GM20000 (cell line): ENCODE results near the gene INPP1.

Experiments
- DNase-seq: peaks from one replicate; pipeline ENCODE4 v3.0.0; 2012; ENCODE audit warnings: low spot score
- TF ChIP-seq, protein P1 (sequence below): IDR thresholded peaks from 2 replicates; pipeline ENCODE4 v1.5.1; 2012; ENCODE audit warnings: mild to moderate bottlenecking, control low read depth; ENCODE audit errors: extremely low read depth, missing control alignments

INPP1 gene

DNA sequence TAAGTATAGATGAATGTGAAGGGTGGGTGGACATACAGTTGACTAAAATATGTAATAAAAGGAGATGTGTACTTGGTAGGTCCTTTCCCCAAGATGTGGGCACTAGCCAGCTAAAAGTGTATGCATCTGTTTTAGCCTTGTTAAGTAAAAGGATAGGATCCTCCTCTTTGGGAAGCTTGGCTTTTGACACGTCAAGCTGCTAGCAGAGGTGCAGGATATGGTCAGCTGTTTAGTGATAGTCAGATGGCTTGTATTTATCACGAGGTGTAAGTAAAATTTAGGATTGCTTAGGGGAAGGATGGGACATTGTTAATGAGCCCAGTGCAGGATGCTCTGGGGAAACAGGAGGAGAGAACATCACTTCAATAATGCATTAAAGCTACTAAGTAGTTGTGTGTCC lies 66.2 kb downstream of the INPP1 start:
- no peak for DNase-seq
- TF ChIP-seq, protein P1, sequence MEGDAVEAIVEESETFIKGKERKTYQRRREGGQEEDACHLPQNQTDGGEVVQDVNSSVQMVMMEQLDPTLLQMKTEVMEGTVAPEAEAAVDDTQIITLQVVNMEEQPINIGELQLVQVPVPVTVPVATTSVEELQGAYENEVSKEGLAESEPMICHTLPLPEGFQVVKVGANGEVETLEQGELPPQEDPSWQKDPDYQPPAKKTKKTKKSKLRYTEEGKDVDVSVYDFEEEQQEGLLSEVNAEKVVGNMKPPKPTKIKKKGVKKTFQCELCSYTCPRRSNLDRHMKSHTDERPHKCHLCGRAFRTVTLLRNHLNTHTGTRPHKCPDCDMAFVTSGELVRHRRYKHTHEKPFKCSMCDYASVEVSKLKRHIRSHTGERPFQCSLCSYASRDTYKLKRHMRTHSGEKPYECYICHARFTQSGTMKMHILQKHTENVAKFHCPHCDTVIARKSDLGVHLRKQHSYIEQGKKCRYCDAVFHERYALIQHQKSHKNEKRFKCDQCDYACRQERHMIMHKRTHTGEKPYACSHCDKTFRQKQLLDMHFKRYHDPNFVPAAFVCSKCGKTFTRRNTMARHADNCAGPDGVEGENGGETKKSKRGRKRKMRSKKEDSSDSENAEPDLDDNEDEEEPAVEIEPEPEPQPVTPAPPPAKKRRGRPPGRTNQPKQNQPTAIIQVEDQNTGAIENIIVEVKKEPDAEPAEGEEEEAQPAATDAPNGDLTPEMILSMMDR = no peak

DNA sequence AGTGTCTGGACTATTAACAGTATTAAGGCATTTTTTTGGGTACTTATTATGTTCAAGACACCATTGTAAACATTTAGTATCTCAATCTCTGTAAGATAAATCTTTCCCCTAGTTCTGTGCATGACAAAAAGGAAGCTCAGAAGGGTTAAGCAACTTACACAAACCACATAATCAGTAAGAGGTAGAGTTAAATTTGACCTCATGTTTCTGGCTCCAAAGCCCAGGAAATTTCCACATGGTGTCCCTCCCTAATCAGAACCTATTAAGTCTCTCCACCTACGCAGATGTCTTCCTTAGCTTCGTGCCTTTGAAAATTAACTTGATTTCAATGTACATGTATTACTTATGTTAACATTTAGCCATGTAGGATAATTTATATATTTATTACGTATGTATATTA lies 66.8 kb downstream of the INPP1 start:
- TF ChIP-seq, protein P1 = no peak
- DNase-seq = no peak

DNA sequence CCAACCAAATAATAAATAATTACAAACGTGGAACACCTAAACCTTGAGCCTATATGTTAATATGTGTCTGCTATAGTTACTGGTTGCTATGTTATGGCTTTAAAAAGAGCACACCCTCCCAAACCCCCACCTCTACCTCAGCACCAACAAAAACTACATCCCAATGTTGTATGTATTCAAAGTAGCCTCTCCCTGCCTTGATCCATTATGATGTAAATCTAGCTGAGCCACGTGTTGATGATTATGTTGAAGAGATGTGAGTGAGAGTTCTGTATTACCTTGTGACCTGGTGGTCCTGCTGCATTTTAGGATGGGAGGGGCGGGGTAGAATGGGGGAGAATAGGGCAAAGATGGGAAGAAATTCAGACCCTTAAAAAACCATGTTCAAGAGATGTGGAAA lies 69.6 kb downstream of the INPP1 start:
- no peak for DNase-seq
- TF ChIP-seq, protein P1 = no peak

DNA sequence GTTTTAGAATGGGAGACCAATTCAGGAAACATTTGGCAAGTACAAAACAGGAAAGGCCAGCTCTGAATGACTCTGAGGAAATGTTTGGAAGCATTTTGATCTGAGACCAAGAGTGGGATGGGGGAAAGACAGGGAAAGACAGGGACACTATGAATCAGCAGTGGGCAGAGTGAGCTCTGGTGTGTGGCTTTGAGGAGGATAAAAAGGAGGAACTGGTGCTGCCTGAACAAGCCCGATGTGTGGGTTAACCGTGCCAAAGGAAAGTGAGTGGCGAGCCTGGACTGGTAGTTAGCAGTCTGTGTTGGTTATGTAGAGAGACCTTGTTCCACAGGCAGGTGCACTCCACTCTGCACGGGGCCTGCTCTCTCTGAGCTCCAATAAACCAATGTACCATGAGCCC lies 70.0 kb downstream of the INPP1 start:
- DNase-seq = no peak
- TF ChIP-seq, protein P1 = no peak

DNA sequence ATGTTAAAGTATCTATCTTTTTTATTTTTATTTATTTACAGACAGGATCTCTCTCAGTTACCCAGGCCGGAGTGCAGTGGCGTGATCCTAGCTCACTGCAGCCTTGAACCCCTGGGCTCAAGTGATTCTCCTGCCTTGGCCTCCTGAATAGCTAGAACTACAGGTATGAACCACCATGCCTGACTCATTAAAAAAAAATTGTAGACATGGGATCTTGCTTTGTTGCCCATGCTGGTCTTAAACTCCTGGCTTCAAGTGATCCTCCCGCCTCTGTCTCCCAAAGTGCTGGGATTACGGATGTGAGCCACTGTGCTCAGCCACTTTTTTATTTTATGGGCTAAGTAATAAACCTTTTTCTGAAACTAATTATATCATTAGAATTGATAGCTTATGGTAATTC lies 71.9 kb downstream of the INPP1 start:
- TF ChIP-seq, protein P1 = no peak
- DNase-seq = no peak

DNA sequence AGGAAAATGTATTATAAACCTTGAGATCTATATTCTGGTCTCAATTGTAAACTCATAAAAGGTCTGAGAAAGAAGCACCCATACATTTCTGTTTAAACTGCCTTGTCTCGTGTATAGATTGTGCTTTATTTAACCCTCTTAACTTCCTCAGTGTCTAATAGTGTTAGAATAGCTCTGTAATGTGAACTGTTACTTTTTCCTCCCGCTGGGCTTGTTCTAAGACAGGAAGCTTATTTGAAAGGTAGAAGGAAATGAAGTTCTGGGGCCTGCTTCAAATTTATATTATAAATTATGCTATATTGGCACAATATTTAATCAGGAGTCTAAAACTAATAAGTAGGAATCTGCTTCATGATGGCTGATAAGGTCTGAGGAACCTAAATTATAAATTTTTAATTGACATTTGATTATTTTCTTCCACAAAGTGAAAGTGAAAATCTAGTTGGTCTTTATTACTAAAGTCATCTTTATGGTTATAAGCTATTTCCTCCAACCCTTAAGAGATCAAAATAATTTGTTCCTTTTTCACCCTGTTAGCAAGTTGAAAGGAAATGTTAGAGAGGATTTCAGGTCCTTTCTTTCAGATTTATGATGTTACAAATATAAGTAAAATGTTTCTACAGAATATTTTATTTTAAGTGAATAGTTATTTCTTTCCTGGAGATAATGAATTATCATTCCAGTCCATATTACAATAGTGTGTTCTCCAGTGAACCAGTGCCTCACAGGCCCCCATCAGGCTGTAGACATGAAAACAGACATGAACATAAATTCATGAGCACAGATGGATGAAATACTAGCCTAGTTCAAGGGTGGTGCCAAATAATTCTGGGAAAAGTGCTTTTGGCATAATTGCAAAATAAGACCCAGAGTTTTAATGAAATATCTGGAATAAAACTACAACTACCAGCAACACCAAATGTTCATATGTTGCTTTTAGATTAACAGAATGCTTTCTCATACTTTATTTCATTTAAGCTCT lies 72.7 kb downstream of the INPP1 start:
- TF ChIP-seq, protein P1 = no peak
- no peak for DNase-seq

DNA sequence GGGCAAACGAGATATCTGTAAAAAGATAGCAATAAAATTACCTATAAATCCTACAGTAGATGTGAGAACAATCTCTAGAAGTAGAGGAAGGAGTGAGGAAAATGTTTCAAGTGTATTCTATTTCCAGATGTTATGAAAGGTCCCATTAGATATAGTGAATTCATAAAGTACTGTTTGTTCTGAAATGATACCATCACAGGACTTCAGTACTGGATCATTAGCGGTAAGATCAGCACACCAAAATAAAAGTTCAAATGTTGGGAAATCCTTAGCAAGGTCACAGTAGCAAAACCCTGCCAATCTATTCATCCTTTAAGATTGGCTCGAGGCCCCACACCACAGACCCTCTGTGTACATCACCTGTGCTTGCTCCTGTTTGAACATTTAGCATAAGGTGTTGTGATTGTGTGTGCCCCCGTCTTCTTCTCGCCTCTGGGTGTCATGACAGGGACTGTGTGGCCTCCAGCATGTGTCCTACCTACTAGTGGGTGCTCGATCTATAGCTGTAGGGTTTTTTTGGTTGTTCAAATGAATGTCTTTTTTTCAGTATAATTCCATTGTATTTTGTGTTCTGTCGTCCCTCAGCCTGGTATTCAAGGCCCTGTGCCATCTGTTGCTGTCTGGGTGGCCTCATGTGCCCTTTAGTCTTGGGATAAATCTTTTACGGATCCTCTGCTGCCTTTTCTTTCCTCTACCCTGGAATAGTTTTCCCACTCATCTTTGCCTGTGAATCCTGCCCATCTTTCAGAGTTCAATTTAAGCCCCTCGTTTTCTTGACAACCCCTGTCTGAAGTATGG lies 73.9 kb downstream of the INPP1 start:
- no peak for DNase-seq
- TF ChIP-seq, protein P1 = no peak
